DND-41 (cell line): ENCODE data around the gene LAD1.
A peak's percentile ranks its signal among the peaks of the same experiment; 100 is the strongest.

Source experiments
- EZH2 ChIP-seq: IDR thresholded peaks from 3 replicates; pipeline ENCODE4 v1.6.1; 2012; ENCODE audit warnings: borderline replicate concordance, low read depth, mild to moderate bottlenecking, moderate library complexity, low read length, inconsistent platforms; ENCODE audit not compliant: severe bottlenecking
- TF ChIP-seq, protein P1 (sequence below): IDR thresholded peaks from 2 replicates; pipeline ENCODE4 v1.5.1; 2012; ENCODE audit warnings: borderline replicate concordance, low read length, moderate library complexity, mild to moderate bottlenecking; ENCODE audit not compliant: poor library complexity, severe bottlenecking; ENCODE audit errors: extremely low read depth

- TF ChIP-seq, protein P1, sequence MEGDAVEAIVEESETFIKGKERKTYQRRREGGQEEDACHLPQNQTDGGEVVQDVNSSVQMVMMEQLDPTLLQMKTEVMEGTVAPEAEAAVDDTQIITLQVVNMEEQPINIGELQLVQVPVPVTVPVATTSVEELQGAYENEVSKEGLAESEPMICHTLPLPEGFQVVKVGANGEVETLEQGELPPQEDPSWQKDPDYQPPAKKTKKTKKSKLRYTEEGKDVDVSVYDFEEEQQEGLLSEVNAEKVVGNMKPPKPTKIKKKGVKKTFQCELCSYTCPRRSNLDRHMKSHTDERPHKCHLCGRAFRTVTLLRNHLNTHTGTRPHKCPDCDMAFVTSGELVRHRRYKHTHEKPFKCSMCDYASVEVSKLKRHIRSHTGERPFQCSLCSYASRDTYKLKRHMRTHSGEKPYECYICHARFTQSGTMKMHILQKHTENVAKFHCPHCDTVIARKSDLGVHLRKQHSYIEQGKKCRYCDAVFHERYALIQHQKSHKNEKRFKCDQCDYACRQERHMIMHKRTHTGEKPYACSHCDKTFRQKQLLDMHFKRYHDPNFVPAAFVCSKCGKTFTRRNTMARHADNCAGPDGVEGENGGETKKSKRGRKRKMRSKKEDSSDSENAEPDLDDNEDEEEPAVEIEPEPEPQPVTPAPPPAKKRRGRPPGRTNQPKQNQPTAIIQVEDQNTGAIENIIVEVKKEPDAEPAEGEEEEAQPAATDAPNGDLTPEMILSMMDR = peak; percentile 54
- TF ChIP-seq EZH2 = no peak
These were observed 52.7 kb downstream of the LAD1 start for GRCh38 chr1:201346337-201346939.
